DND-41 (cell line): ENCODE results near the gene ANTXR2.
A peak's percentile ranks its signal among the peaks of the same experiment; 100 is the strongest.

Experiments
- ATAC-seq: fragments of 200-7000 bp; cut with Tn5 transposase; 3 replicates; pipeline ENCODE4 v1.9.1; 2021; ENCODE audit warnings: low read depth; ENCODE audit not compliant: insufficient read depth
- DNase-seq: peaks from one replicate; pipeline ENCODE4 v3.0.0-alpha.2; 2020
- H2AFZ ChIP-seq: 2 replicates; pipeline ENCODE4 v1.6.0; 2012; ENCODE audit warnings: low read depth, low read length
- H3K27ac ChIP-seq: 2 replicates; pipeline ENCODE4 v1.5.1; 2012; ENCODE audit warnings: low read length, inconsistent platforms
- H3K27me3 ChIP-seq: fragments of 200-600 bp; sonication (generic); 2 replicates; pipeline ENCODE4 v1.6.0; 2012; ENCODE audit warnings: low read length, mild to moderate bottlenecking, inconsistent platforms; ENCODE audit not compliant: insufficient read depth, poor library complexity
- H3K36me3 ChIP-seq: 2 replicates; pipeline ENCODE4 v1.5.1; 2012; ENCODE audit warnings: low read length, inconsistent platforms; ENCODE audit not compliant: insufficient read depth
- H3K4me1 ChIP-seq: 2 replicates; pipeline ENCODE4 v1.5.1; 2012; ENCODE audit warnings: mild to moderate bottlenecking, low read length; ENCODE audit not compliant: insufficient read depth
- H3K4me2 ChIP-seq: 2 replicates; pipeline ENCODE4 v1.6.0; 2012; ENCODE audit warnings: mild to moderate bottlenecking, moderate library complexity, low read length, inconsistent platforms; ENCODE audit not compliant: insufficient read depth
- H3K4me3 ChIP-seq, 2 experiments: fragments of 200-600 bp in 1 of 2; shearing (Covaris generic) in 1 of 2; 2 replicates each; pipeline ENCODE4 v1.5.1; 2012 to 2016; ENCODE audit warnings: inconsistent platforms in 2 of 2, low read length in 2 of 2, mild to moderate bottlenecking in 2 of 2, low read depth in 1 of 2, moderate library complexity in 1 of 2
- H3K79me2 ChIP-seq: 2 replicates; pipeline ENCODE4 v1.6.0; 2012; ENCODE audit warnings: low read length, inconsistent platforms; ENCODE audit not compliant: insufficient read depth
- H3K9ac ChIP-seq: 2 replicates; pipeline ENCODE4 v1.6.0; 2012; ENCODE audit warnings: low read depth, mild to moderate bottlenecking, inconsistent platforms, low read length, moderate library complexity
- H3K9me3 ChIP-seq: 2 replicates; pipeline ENCODE4 v1.5.1; 2012; ENCODE audit warnings: low read length, moderate library complexity, mild to moderate bottlenecking, inconsistent platforms; ENCODE audit not compliant: insufficient read depth, severe bottlenecking
- H4K20me1 ChIP-seq: 2 replicates; pipeline ENCODE4 v1.6.0; 2012; ENCODE audit warnings: low read length; ENCODE audit not compliant: insufficient read depth
- EZH2 ChIP-seq: IDR thresholded peaks from 3 replicates; pipeline ENCODE4 v1.6.1; 2012; ENCODE audit warnings: borderline replicate concordance, low read depth, mild to moderate bottlenecking, moderate library complexity, low read length, inconsistent platforms; ENCODE audit not compliant: severe bottlenecking
- TF ChIP-seq, protein P1 (sequence below): IDR thresholded peaks from 2 replicates; pipeline ENCODE4 v1.5.1; 2012; ENCODE audit warnings: borderline replicate concordance, low read length, moderate library complexity, mild to moderate bottlenecking; ENCODE audit not compliant: poor library complexity, severe bottlenecking; ENCODE audit errors: extremely low read depth

The ANTXR2 gene

DNA sequence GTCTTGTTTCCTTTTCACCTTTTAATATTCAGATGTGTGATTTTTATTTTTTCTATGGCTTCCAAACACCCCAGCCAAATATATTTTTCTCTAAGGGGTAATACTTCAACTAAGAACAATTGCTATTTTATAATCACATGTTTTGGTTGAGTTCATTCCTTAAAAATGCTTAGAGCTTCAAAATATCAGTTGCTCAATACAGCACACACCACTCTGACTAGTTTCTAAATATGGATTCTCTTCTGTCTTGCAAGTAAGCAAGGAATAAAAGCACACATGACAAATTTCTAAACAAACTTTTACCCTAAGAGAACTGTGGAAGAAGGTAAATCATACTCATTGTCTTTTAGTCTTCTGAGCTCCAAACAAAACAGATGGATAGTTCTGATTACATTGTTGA, 27.2 kb downstream of the ANTXR2 start:
- TF ChIP-seq EZH2: no peak
- TF ChIP-seq, protein P1, sequence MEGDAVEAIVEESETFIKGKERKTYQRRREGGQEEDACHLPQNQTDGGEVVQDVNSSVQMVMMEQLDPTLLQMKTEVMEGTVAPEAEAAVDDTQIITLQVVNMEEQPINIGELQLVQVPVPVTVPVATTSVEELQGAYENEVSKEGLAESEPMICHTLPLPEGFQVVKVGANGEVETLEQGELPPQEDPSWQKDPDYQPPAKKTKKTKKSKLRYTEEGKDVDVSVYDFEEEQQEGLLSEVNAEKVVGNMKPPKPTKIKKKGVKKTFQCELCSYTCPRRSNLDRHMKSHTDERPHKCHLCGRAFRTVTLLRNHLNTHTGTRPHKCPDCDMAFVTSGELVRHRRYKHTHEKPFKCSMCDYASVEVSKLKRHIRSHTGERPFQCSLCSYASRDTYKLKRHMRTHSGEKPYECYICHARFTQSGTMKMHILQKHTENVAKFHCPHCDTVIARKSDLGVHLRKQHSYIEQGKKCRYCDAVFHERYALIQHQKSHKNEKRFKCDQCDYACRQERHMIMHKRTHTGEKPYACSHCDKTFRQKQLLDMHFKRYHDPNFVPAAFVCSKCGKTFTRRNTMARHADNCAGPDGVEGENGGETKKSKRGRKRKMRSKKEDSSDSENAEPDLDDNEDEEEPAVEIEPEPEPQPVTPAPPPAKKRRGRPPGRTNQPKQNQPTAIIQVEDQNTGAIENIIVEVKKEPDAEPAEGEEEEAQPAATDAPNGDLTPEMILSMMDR: no peak
- Histone ChIP-seq H3K4me1 (no peaks in the 10 kb centered on the region), H3K9me3 (no peaks in the 10 kb centered on the region), H4K20me1 (no peaks in the 10 kb centered on the region), H3K9ac (no peak overlapping the region), H3K4me3 (no peak overlapping the region), H3K4me2 (no peak overlapping the region), H3K79me2 (peaks cover 3% of the 10 kb centered on the region; the same call in 1 of the 2 replicates), H3K36me3 (peaks cover 56% of the 10 kb centered on the region), H2AFZ (no peak overlapping the region), H3K27me3 (no peaks in the 10 kb centered on the region), H3K27ac (no peak overlapping the region)
- no peak for ATAC-seq
- no peak for DNase-seq

DNA sequence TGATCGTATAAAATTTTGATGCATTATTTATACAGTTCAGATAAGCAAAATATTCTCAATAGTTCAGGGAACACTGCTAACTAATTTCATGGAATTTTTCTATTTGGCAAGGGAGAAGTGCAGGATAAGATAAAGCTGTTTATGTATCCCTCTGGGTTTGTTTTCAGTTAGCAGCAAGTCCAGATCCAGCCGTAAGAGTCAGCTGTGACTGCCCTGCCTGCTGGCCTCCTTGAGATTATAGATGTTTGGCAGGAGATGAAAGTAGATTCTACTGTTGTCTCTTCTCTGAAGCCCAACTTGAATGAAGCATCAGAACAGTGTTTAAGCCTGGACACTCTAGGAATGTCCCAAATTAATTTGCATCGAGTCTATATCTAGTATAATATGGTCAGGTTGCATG, 29.5 kb downstream of the ANTXR2 start:
- 0 out of 2 replicates have a peak, but pooled peaks cover 5% of the 10 kb centered on the region for H3K4me1 ChIP-seq
- DNase-seq (no peak), ATAC-seq (no peak)
- H3K4me3 ChIP-seq: no peak overlapping the region
- TF ChIP-seq, protein P1: no peak
- TF ChIP-seq EZH2: no peak
- H3K36me3 ChIP-seq: peaks cover 42% of the 10 kb centered on the region
- H2AFZ ChIP-seq: no peak overlapping the region
- H3K79me2 ChIP-seq: peaks cover 8% of the 10 kb centered on the region; the same call in 1 of the 2 replicates
- no peak overlapping the region for H3K27ac ChIP-seq
- H3K9me3 ChIP-seq: peaks cover 4% of the 10 kb centered on the region
- H4K20me1 ChIP-seq: no peaks in the 10 kb centered on the region
- no peak overlapping the region for H3K9ac ChIP-seq
- no peak overlapping the region for H3K4me2 ChIP-seq
- no peaks in the 10 kb centered on the region for H3K27me3 ChIP-seq

DNA sequence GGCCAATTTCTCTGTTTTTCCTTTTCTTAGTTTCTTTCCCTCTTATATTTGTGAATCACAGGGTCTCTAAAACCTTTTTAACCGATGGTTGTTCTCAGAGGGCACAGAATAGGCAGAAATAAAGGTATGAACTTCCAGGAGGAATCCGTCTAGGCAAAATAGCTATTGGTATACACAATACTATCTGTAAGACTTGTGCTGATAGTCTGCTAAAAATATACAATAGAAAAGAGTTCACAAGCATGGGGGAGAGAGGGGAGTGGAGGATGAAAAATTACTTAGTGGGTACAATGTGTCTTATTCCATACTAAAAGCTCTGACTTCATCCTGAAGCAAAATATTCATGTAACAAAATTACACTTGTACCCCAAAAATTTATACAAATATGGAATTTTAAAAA, 30.2 kb downstream of the ANTXR2 start:
- no peak overlapping the region for H3K4me3 ChIP-seq
- H3K27ac ChIP-seq: no peak overlapping the region
- no peaks in the 10 kb centered on the region for H3K27me3 ChIP-seq
- H3K9me3 ChIP-seq: peaks cover 4% of the 10 kb centered on the region
- TF ChIP-seq EZH2: no peak
- TF ChIP-seq, protein P1: no peak
- DNase-seq: no peak
- ATAC-seq: no peak
- no peaks in the 10 kb centered on the region for H4K20me1 ChIP-seq
- peaks cover 8% of the 10 kb centered on the region; the same call in 1 of the 2 replicates for H3K79me2 ChIP-seq
- H3K4me2 ChIP-seq: no peak overlapping the region
- H3K9ac ChIP-seq: no peak overlapping the region
- peaks cover 11% of the 10 kb centered on the region for H3K4me1 ChIP-seq
- peaks cover 38% of the 10 kb centered on the region for H3K36me3 ChIP-seq
- H2AFZ ChIP-seq: no peak overlapping the region

DNA sequence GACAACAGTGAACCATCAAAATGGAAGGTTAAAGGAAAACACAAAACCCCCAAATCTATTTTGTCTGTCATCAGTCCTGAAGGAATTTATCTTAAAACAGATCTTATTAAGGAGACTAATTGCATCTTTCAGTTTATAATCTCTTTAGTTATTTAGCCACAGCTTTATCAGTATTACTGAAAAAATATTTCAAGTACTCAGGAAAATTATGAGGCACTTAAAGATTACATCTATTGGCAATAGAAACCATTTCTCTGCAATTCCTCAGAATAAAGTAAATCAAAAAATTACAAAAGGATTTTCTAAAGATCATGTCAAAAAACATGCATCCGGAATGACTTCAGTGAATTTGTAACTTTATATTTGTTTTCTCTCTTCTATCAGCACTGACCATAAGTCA, 35.2 kb downstream of the ANTXR2 start:
- peak overlapping the region; percentile 60 for H3K4me2 ChIP-seq
- H3K27ac ChIP-seq: peak overlapping the region; percentile 97
- no peak overlapping the region for H3K4me3 ChIP-seq
- DNase-seq (no peak), ATAC-seq (no peak)
- peaks cover 4% of the 10 kb centered on the region for H3K9me3 ChIP-seq
- H3K9ac ChIP-seq: peak overlapping the region; percentile 46
- H3K79me2 ChIP-seq: peaks cover 11% of the 10 kb centered on the region
- peak overlapping the region; percentile 58; the same call in 1 of the 2 replicates for H2AFZ ChIP-seq
- TF ChIP-seq, protein P1: no peak
- TF ChIP-seq EZH2: no peak
- no peaks in the 10 kb centered on the region for H3K27me3 ChIP-seq
- H4K20me1 ChIP-seq: no peaks in the 10 kb centered on the region
- peaks cover 45% of the 10 kb centered on the region for H3K4me1 ChIP-seq
- H3K36me3 ChIP-seq: peaks cover 35% of the 10 kb centered on the region
